ENCODE data around the gene TCFL5.
A peak's percentile ranks its signal among the peaks of the same experiment; 100 is the strongest.

Gene TCFL5
- 6.0 to 11.9 (median 7.0) reads per million in 3 donors for total RNA-seq

GRCh38 chr20:62861726-62862336 is at the start of gene TCFL5:
TCFL5 (minus strand) TSS chr20:62861822; CDS start chr20:62861670, 152 bp downstream.
- Histone ChIP-seq H3K4me3 (ENCODE audit: insufficient read depth, low read depth, low read length, poor library complexity, severe bottlenecking) (no peak within 1 kb of the TSS), H3K9me3 (ENCODE audit: control insufficient read depth, low read length) (no peaks in the 10 kb centered on the region), H3K4me1 (ENCODE audit: control insufficient read depth, insufficient read depth, low read length, poor library complexity, severe bottlenecking) (peaks cover 8% of the 10 kb centered on the region), H3K36me3 (ENCODE audit: control insufficient read depth, insufficient read depth, low read length) (no peaks in the 10 kb centered on the region), H3K27me3 (replicated peaks; ENCODE audit: control insufficient read depth, insufficient read depth, low read length, poor library complexity, severe bottlenecking) (no peaks in the 10 kb centered on the region), H3K27ac (ENCODE audit: insufficient read depth, low read length, poor library complexity, severe bottlenecking) (no peak within 1 kb of the TSS)
- DNase-seq = peak; percentile 88 to 92 (median 90)

GRCh38 chr20:62910777-62911497 is 49.3 kb upstream of the TCFL5 start:
- peaks cover 76% of the 10 kb centered on the region for H3K36me3 ChIP-seq (ENCODE audit: control insufficient read depth, insufficient read depth, low read length)
- no peaks in the 10 kb centered on the region for H3K27me3 ChIP-seq (replicated peaks; ENCODE audit: control insufficient read depth, insufficient read depth, low read length, poor library complexity, severe bottlenecking)
- no peak for DNase-seq
- peaks cover 17% of the 10 kb centered on the region for H3K4me1 ChIP-seq (ENCODE audit: control insufficient read depth, insufficient read depth, low read length, poor library complexity, severe bottlenecking)
- no peak overlapping the region for H3K27ac ChIP-seq (ENCODE audit: insufficient read depth, low read length, poor library complexity, severe bottlenecking)
- no peak overlapping the region for H3K4me3 ChIP-seq (ENCODE audit: insufficient read depth, low read depth, low read length, poor library complexity, severe bottlenecking)
- H3K9me3 ChIP-seq (ENCODE audit: control insufficient read depth, low read length) = no peaks in the 10 kb centered on the region

- Histone ChIP-seq H3K27me3 (replicated peaks; ENCODE audit: control insufficient read depth, insufficient read depth, low read length, poor library complexity, severe bottlenecking) (no peaks in the 10 kb centered on the region), H3K4me1 (ENCODE audit: control insufficient read depth, insufficient read depth, low read length, poor library complexity, severe bottlenecking) (peaks cover 11% of the 10 kb centered on the region), H3K27ac (ENCODE audit: insufficient read depth, low read length, poor library complexity, severe bottlenecking) (no peak overlapping the region), H3K9me3 (ENCODE audit: control insufficient read depth, low read length) (no peaks in the 10 kb centered on the region), H3K4me3 (ENCODE audit: insufficient read depth, low read depth, low read length, poor library complexity, severe bottlenecking) (no peak overlapping the region), H3K36me3 (ENCODE audit: control insufficient read depth, insufficient read depth, low read length) (peaks cover 82% of the 10 kb centered on the region)
- no peak for DNase-seq
Measured at GRCh38 chr20:62910217-62910766, 48.7 kb upstream of the TCFL5 start.

GRCh38 chr20:62908971-62909791 is 47.6 kb upstream of the TCFL5 start:
- H3K9me3 ChIP-seq (ENCODE audit: control insufficient read depth, low read length) = no peaks in the 10 kb centered on the region
- peaks cover 2% of the 10 kb centered on the region for H3K4me1 ChIP-seq (ENCODE audit: control insufficient read depth, insufficient read depth, low read length, poor library complexity, severe bottlenecking)
- H3K36me3 ChIP-seq (ENCODE audit: control insufficient read depth, insufficient read depth, low read length) = peaks cover 89% of the 10 kb centered on the region
- H3K27ac ChIP-seq (ENCODE audit: insufficient read depth, low read length, poor library complexity, severe bottlenecking) = no peak overlapping the region
- no peak overlapping the region for H3K4me3 ChIP-seq (ENCODE audit: insufficient read depth, low read depth, low read length, poor library complexity, severe bottlenecking)
- DNase-seq = no peak
- no peaks in the 10 kb centered on the region for H3K27me3 ChIP-seq (replicated peaks; ENCODE audit: control insufficient read depth, insufficient read depth, low read length, poor library complexity, severe bottlenecking)

GRCh38 chr20:62907384-62908317 is 46.0 kb upstream of the TCFL5 start:
- no peak for DNase-seq

GRCh38 chr20:62906647-62907375 is 45.2 kb upstream of the TCFL5 start:
- peaks cover 88% of the 10 kb centered on the region for H3K36me3 ChIP-seq (ENCODE audit: control insufficient read depth, insufficient read depth, low read length)
- no peak overlapping the region for H3K4me3 ChIP-seq (ENCODE audit: insufficient read depth, low read depth, low read length, poor library complexity, severe bottlenecking)
- no peaks in the 10 kb centered on the region for H3K27me3 ChIP-seq (replicated peaks; ENCODE audit: control insufficient read depth, insufficient read depth, low read length, poor library complexity, severe bottlenecking)

More at GRCh38 chr20:62907384-62908317, 46.0 kb upstream of the TCFL5 start:
- H3K36me3 ChIP-seq (ENCODE audit: control insufficient read depth, insufficient read depth, low read length) = peaks cover 88% of the 10 kb centered on the region
- no peak overlapping the region for H3K27ac ChIP-seq (ENCODE audit: insufficient read depth, low read length, poor library complexity, severe bottlenecking)
- no peaks in the 10 kb centered on the region for H3K4me1 ChIP-seq (ENCODE audit: control insufficient read depth, insufficient read depth, low read length, poor library complexity, severe bottlenecking)
- H3K4me3 ChIP-seq (ENCODE audit: insufficient read depth, low read depth, low read length, poor library complexity, severe bottlenecking) = no peak overlapping the region
- no peaks in the 10 kb centered on the region for H3K9me3 ChIP-seq (ENCODE audit: control insufficient read depth, low read length)
- no peaks in the 10 kb centered on the region for H3K27me3 ChIP-seq (replicated peaks; ENCODE audit: control insufficient read depth, insufficient read depth, low read length, poor library complexity, severe bottlenecking)

GRCh38 chr20:62906209-62906608 is 44.6 kb upstream of the TCFL5 start:
- peaks cover 87% of the 10 kb centered on the region for H3K36me3 ChIP-seq (ENCODE audit: control insufficient read depth, insufficient read depth, low read length)

More at GRCh38 chr20:62906647-62907375, 45.2 kb upstream of the TCFL5 start:
- DNase-seq = no peak
- Histone ChIP-seq H3K27ac (ENCODE audit: insufficient read depth, low read length, poor library complexity, severe bottlenecking) (no peak overlapping the region), H3K9me3 (ENCODE audit: control insufficient read depth, low read length) (no peaks in the 10 kb centered on the region), H3K4me1 (ENCODE audit: control insufficient read depth, insufficient read depth, low read length, poor library complexity, severe bottlenecking) (no peaks in the 10 kb centered on the region)

GRCh38 chr20:62905536-62906117 is 44.0 kb upstream of the TCFL5 start:
- H3K4me1 ChIP-seq (ENCODE audit: control insufficient read depth, insufficient read depth, low read length, poor library complexity, severe bottlenecking) = peaks cover 2% of the 10 kb centered on the region
- no peaks in the 10 kb centered on the region for H3K9me3 ChIP-seq (ENCODE audit: control insufficient read depth, low read length)
- DNase-seq = no peak
- no peaks in the 10 kb centered on the region for H3K27me3 ChIP-seq (replicated peaks; ENCODE audit: control insufficient read depth, insufficient read depth, low read length, poor library complexity, severe bottlenecking)
- H3K27ac ChIP-seq (ENCODE audit: insufficient read depth, low read length, poor library complexity, severe bottlenecking) = no peak overlapping the region
- H3K4me3 ChIP-seq (ENCODE audit: insufficient read depth, low read depth, low read length, poor library complexity, severe bottlenecking) = no peak overlapping the region
- peaks cover 81% of the 10 kb centered on the region for H3K36me3 ChIP-seq (ENCODE audit: control insufficient read depth, insufficient read depth, low read length)

More at GRCh38 chr20:62906209-62906608, 44.6 kb upstream of the TCFL5 start:
- no peak for DNase-seq
- no peaks in the 10 kb centered on the region for H3K4me1 ChIP-seq (ENCODE audit: control insufficient read depth, insufficient read depth, low read length, poor library complexity, severe bottlenecking)
- H3K4me3 ChIP-seq (ENCODE audit: insufficient read depth, low read depth, low read length, poor library complexity, severe bottlenecking) = no peak overlapping the region
- H3K27ac ChIP-seq (ENCODE audit: insufficient read depth, low read length, poor library complexity, severe bottlenecking) = no peak overlapping the region
- no peaks in the 10 kb centered on the region for H3K9me3 ChIP-seq (ENCODE audit: control insufficient read depth, low read length)
- no peaks in the 10 kb centered on the region for H3K27me3 ChIP-seq (replicated peaks; ENCODE audit: control insufficient read depth, insufficient read depth, low read length, poor library complexity, severe bottlenecking)

All from effector memory CD4-positive, alpha-beta T cell (primary cell).